HG03139 (cell line): ENCODE results near the gene BRINP3.
"Not testable (repeated sequence)": the region's sequence is repeated elsewhere in the genome, so short reads cannot be mapped to it uniquely, and the experiment has no call there.

ENCODE experiments used
- ATAC-seq: cut with Tn5 transposase; IDR thresholded peaks from one replicate; pipeline ENCODE4 v1.9.1; 2021; ENCODE audit not compliant: unreplicated experiment

Gene BRINP3

GRCh38 chr1:190124068-190124467, 353.6 kb downstream of the BRINP3 start:
- ATAC-seq = no peak

- not testable (repeated sequence) for ATAC-seq
Measured at GRCh38 chr1:190120564-190120963, 357.1 kb downstream of the BRINP3 start.

- no peak for ATAC-seq
Measured at GRCh38 chr1:190119683-190120082, 358.0 kb downstream of the BRINP3 start.

- no peak for ATAC-seq
Measured at GRCh38 chr1:190116921-190117320, 360.7 kb downstream of the BRINP3 start.

- no peak for ATAC-seq
Measured at GRCh38 chr1:190104961-190105360, 372.7 kb downstream of the BRINP3 start.

- no peak for ATAC-seq
Measured at GRCh38 chr1:190102757-190103326, 374.8 kb downstream of the BRINP3 start.

- ATAC-seq = no peak
Measured at GRCh38 chr1:190101756-190102155, 375.9 kb downstream of the BRINP3 start.

- no peak for ATAC-seq
Measured at GRCh38 chr1:190098756-190099155, 378.9 kb downstream of the BRINP3 start.

- ATAC-seq = no peak
Measured at GRCh38 chr1:190098107-190098506, 379.6 kb downstream of the BRINP3 start.

- no peak for ATAC-seq
Measured at GRCh38 chr1:190095596-190095995, 382.1 kb downstream of the BRINP3 start.

GRCh38 chr1:190084552-190084951, 393.1 kb downstream of the BRINP3 start:
- no peak for ATAC-seq

GRCh38 chr1:190068304-190068703, 409.4 kb downstream of the BRINP3 start:
- ATAC-seq = no peak

GRCh38 chr1:190067592-190067991, 410.1 kb downstream of the BRINP3 start:
- ATAC-seq = no peak

- ATAC-seq = no peak
Measured at GRCh38 chr1:190066011-190066410, 411.7 kb downstream of the BRINP3 start.

GRCh38 chr1:190049314-190049713, 428.4 kb downstream of the BRINP3 start:
- no peak for ATAC-seq
